HG02943 (cell line): ENCODE measurements around the gene NFIC.

Source experiments
- ATAC-seq: cut with Tn5 transposase; IDR thresholded peaks from one replicate; pipeline ENCODE4 v1.9.1; 2021; ENCODE audit warnings: mild to moderate bottlenecking, low read depth, moderate library complexity; ENCODE audit not compliant: unreplicated experiment

Gene NFIC

DNA sequence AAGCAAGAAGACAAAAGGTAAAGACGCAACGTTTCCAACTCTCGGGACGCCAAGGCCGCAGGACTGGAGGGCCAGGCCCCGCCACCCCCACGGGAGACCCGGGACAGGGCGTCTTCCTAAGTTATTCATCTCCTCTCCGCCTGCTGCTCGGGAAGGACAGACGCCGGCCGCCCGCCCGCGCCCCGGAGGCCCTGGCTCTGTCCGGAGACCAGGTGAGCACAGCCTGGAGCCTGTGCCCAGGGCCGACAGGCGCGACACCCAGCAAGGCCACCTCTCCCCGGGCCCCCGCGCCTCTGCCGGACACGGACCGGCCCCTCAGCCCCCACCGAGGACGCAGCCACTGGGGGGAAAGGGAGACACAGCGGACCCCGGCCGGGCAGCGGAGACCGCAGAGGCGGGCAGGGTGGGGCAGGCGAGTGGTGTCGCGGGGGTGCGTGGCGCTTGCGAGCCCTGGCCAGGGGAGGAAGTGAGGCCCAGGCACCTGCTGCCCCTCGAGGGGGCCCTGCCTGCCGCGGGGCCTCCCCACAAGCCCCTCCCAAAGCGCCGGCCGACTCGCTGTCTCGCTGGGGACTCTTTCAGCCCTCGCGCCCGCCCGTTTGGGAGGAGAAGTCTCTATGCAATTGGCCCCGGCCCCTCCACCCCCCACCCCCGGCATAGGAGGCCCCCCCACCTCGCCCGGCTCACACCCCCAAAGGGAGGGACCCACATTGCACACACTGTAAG lies 96.8 kb downstream of the NFIC start:
- ATAC-seq: no peak

GRCh38 chr19:3463714-3464586 lies 97.6 kb downstream of the NFIC start:
- no peak for ATAC-seq

DNA sequence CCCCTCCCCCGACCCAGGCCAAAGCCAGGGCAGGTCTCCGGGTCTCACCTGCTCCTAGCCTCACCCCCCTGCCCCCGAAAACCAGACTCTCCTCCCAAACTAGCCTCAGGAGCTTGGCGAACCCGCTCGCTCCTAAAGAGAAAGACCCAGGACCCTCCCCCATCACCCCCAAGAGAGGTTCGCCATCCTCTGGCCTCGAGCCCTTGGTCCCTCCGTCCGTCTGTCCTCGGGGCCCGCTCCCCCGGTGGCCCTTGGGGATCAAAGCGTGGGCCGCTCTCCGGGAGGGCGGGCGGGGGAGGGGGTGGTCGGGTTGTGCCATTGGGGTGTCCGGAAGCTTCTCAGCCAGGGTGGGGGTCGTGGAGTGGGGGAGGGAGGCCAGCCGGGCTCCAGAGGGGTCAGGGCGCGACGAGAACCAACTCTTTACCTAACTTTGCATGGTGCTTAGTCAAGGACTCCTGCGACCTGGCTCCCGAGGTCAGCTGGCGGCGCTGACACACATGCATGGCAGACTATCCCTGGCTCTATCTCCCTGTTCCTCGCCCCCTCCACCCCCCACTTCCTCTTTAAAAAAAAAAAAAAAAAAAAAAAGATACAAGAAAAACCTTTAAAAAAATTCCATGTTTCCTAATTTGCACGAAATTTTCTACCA lies 98.3 kb downstream of the NFIC start:
- ATAC-seq: no peak

DNA sequence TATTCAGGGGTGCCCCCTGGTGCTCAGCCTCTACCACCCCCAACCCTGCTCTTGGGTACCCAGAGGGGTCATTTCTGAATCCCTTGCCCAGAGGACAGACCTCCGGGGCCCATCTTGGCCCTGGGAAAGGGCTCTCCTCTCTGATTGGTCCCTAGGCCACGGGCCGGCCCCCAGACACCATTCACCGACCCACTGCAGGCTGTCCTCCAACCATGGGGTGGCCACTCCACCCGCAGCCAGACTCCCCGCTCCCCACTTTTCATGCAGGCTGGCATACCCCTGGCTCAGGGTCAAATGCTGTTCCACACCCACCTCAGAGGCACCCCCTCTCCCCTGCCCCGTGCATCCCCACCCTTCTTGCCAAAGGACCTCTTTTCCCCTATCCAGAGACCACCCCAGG lies 99.2 kb downstream of the NFIC start:
- no peak for ATAC-seq

- ATAC-seq: no peak
These were observed 100.3 kb downstream of the NFIC start for GRCh38 chr19:3466635-3467034.

- ATAC-seq: no peak
These were observed 101.2 kb downstream of the NFIC start for GRCh38 chr19:3467437-3468198.

DNA sequence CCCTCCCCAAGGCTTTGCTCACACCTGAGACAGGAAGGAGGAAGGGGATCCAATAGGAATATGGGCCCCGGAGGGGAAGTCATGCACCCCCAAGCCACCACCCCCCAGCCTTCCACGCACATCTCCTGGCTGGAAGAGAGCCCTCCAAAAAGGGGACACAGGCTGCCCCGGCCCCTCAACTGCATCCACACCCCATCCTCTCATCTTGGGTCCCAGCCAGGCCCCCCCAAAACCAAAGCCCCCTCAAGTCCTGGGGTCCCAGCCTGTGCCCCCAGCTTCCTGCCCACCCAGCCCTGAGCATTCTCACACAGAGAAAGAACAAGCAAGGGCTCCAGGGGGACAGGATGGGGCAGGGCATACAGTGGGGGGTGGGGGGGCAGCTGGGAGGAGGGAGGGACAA lies 101.8 kb downstream of the NFIC start:
- no peak for ATAC-seq

- ATAC-seq: no peak
These were observed 103.5 kb downstream of the NFIC start for GRCh38 chr19:3469638-3470499.

DNA sequence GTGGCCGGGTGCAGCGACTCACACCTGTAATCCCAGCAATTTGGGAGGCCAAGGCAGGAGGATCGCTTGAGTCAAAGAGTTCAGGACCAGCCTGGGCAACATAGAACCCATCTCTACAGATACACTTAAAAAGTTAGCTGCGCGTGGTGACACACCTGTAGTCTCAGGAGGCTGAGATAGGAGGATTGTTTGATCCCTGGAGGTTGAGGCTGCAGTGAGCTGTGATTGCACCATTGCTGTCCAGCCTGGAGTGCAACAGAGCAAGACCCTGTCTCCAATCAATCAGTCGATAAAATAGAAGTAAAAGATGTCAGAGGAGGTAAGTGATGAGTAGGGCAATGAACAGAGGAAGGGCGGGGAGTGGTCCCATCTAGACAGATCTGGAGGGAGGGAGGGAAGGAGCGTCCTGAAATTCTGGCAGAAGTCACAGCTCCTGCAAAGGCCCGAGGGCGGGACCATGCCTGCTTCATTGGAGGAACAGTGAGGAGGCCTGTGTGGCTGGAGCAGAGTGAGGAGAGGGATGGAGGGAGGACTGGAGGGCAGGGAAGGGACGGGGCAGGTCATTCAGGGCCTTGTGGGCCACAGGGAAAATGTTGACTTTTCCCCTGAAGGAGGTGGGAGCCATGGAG lies 104.2 kb downstream of the NFIC start:
- ATAC-seq: no peak

- ATAC-seq: no peak
These were observed 105.7 kb downstream of the NFIC start for GRCh38 chr19:3471954-3472655.

- ATAC-seq: no peak
These were observed 107.6 kb downstream of the NFIC start for GRCh38 chr19:3474010-3474409.

DNA sequence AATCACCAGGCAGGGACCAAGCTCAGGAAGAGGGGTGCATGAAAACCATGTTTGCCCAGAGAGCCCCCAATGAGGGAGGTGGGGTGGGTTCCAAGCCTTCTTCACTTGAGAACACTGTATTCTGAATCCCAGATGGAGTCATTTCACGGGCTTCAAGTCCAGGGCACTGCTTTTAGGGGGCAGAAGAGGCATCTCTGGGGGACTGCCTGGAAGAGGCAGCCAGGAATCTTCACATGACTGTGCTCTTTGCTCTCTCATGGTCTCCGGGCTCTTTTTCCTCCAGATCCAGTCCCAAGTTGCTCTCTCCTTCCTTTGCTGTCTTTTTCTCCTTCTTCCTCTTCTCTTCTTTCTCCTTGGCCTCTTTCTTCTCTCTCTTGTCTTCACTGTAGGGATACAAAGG lies 108.2 kb downstream of the NFIC start:
- no peak for ATAC-seq

DNA sequence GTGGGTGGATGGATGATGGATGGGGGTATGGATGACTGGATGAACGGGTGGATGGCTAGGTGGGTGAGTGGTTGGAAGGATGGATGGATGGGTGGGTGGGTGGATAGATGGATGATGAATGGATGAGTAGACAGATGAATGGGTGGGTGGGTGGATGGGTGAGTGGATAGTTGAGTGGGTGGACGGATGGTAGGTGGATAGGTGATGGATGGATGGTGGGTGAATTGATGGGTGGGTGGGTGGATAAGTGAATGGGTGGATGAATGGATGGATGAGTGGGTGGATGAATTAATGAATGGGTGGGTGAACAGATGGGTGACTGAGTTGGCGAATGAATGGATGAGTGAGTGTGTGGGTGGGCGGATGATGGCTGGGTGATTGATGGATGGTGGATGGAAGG lies 109.1 kb downstream of the NFIC start:
- ATAC-seq: no peak

- no peak for ATAC-seq
These were observed 110.4 kb downstream of the NFIC start for GRCh38 chr19:3476830-3477229.

DNA sequence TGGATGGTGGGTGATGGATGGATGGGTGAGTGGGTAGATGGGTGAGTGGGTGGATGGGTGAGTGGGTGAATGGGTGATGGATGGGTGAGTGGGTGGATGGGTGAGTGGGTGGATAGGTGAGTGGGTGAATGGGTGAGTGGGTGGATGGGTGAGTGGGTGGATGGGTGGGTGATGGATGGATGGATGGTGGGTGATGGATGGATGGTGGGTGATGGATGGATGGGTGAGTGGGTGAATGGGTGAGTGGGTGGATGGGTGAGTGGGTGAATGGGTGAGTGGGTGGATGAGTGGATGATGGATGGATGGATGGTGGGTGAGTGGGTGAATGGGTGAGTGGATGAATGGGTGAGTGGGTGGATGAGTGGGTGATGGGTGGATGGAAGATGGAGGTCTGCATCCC lies 111.1 kb downstream of the NFIC start:
- no peak for ATAC-seq

- no peak for ATAC-seq
These were observed 111.6 kb downstream of the NFIC start for GRCh38 chr19:3477951-3478350.

DNA sequence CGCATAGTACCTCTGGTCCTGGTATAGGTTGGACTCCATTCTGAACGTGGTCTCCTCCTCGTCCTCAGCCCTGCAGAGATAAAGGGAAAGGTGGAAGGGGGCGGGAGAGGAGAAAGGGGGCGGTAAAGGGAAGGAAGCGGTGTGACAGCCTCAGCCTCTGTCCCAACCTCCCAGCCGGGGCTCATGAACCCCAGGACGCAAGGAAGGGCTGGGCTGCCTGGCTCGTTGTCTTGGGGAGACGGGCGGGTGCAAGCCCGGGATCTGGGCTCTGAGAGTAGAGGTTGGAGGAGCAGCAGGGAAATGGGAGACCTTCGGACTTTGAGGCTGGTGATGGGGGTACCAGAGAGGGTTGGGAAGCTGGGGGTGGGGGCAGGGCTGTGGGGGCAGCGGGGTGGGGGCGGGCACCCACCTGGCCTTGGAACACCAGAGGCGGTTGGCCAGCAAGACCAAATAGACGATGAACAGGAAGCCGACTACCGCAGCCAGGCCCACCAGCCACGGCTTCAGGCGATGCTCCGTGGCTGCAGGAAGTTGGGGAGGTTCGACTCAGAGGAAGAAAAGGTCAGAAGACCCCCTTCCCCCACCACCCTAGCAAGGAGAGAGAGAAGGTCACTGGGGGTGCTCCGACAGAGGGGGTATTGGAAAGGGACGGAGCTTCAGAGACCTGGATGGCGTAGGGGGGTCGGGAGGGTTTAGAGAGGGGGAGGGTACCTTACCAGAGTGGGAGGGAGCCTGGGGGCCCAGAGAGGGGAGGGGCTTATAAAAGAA lies 112.2 kb downstream of the NFIC start:
- no peak for ATAC-seq
